Dermis blood vessel endothelial cell (primary cell): Measurements from ENCODE around the gene CNTN5. TPM values are rescaled to one million over a fixed set of nuclear protein-coding genes. Genes with fewer than 3 reads are reported as not detected.
"Not testable (repeated sequence)": the region's sequence is repeated elsewhere in the genome, so short reads cannot be mapped to it uniquely, and the experiment has no call there.

Experiments used
- DNase-seq: peaks from one replicate; pipeline ENCODE4 v3.0.0; 2010
- total RNA-seq: library from RNA; depleted of rRNA; stranded (reverse); fragments of >200 nt; gene quantifications from 2 replicates; pipeline ENCODE4 v1.2.3, GENCODE V29; 2014

Gene CNTN5
- total RNA-seq, 1 donor from 2014 or later = not detected

GRCh38 chr11:99781074-99781473 is 760.3 kb downstream of the CNTN5 start:
- DNase-seq = no peak

- DNase-seq = no peak
These were observed 770.6 kb downstream of the CNTN5 start for GRCh38 chr11:99791354-99791753.

- no peak for DNase-seq
These were observed 775.2 kb downstream of the CNTN5 start for GRCh38 chr11:99795999-99796398.

- DNase-seq = no peak
These were observed 782.8 kb downstream of the CNTN5 start for GRCh38 chr11:99803501-99803900.

GRCh38 chr11:99812516-99812915 is 791.8 kb downstream of the CNTN5 start:
- DNase-seq = no peak

GRCh38 chr11:99814021-99814420 is 793.3 kb downstream of the CNTN5 start:
- no peak for DNase-seq

GRCh38 chr11:99814738-99815137 is 794.0 kb downstream of the CNTN5 start:
- DNase-seq = no peak

- DNase-seq = no peak
These were observed 798.2 kb downstream of the CNTN5 start for GRCh38 chr11:99818991-99819390.

GRCh38 chr11:99822846-99823565 is 802.3 kb downstream of the CNTN5 start:
- DNase-seq = no peak

- not testable (repeated sequence) for DNase-seq
These were observed 816.0 kb downstream of the CNTN5 start for GRCh38 chr11:99836739-99837138.

GRCh38 chr11:99841885-99842284 is 821.1 kb downstream of the CNTN5 start:
- no peak for DNase-seq

- no peak for DNase-seq
These were observed 845.2 kb downstream of the CNTN5 start for GRCh38 chr11:99865951-99866350.

- no peak for DNase-seq
These were observed 860.9 kb downstream of the CNTN5 start for GRCh38 chr11:99881610-99882009.

GRCh38 chr11:99884750-99885149 is 864.0 kb downstream of the CNTN5 start:
- no peak for DNase-seq

- no peak for DNase-seq
These were observed 866.7 kb downstream of the CNTN5 start for GRCh38 chr11:99887481-99887880.

- DNase-seq = no peak
These were observed 873.1 kb downstream of the CNTN5 start for GRCh38 chr11:99893811-99894210.

GRCh38 chr11:99901175-99901574 is 880.4 kb downstream of the CNTN5 start:
- DNase-seq = no peak

GRCh38 chr11:99911116-99911515 is 890.4 kb downstream of the CNTN5 start:
- no peak for DNase-seq

- no peak for DNase-seq
These were observed 895.3 kb downstream of the CNTN5 start for GRCh38 chr11:99916078-99916477.

- no peak for DNase-seq
These were observed 898.0 kb downstream of the CNTN5 start for GRCh38 chr11:99918761-99919160.

GRCh38 chr11:99920956-99921355 is 900.2 kb downstream of the CNTN5 start:
- DNase-seq = no peak

GRCh38 chr11:99925968-99926367 is 905.2 kb downstream of the CNTN5 start:
- no peak for DNase-seq

GRCh38 chr11:99932684-99933083 is 911.9 kb downstream of the CNTN5 start:
- DNase-seq = no peak

GRCh38 chr11:99934008-99934407 is 913.3 kb downstream of the CNTN5 start:
- DNase-seq = no peak

GRCh38 chr11:99937330-99937729 is 916.6 kb downstream of the CNTN5 start:
- DNase-seq = no peak
